Activated CD8-positive, alpha-beta memory T cell treated with anti-CD3 and anti-CD28 coated beads, Interleukin-2, amount 10 ng/mL, durations not matched to agents 7 days and 5 days (primary cell): Measurements from ENCODE around the gene TRNP1. TPM values are rescaled to one million over a fixed set of nuclear protein-coding genes. Genes with fewer than 3 reads are reported as not detected.

Experiments
- ATAC-seq: fragments of 150-1000 bp; cut with Tn5 transposase; one replicate; pipeline ENCODE4 v1.10.0; 2021; ENCODE audit warnings: moderate library complexity
- CTCF ChIA-PET: fragments of 350-600 bp; sonication (Branson Sonifier 250); formaldehyde crosslinking; loops from one replicate; lab custom pipeline; 2021; ENCODE audit warnings: antibody characterized with exemption; lab: Charles Lee
- DNase-seq: peaks from one replicate; pipeline ENCODE4 v3.0.0-alpha.2; 2020
- H3K27ac Mint-ChIP-seq: one replicate; pipeline ENCODE4 v1.8.0; 2021; ENCODE audit warnings: mild to moderate bottlenecking, mixed read lengths
- H3K27me3 Mint-ChIP-seq: one replicate; pipeline ENCODE4 v1.8.0; 2021; ENCODE audit warnings: mixed read lengths
- H3K36me3 Mint-ChIP-seq: one replicate; pipeline ENCODE4 v1.8.0; 2021; ENCODE audit warnings: mild to moderate bottlenecking, mixed read lengths
- H3K4me1 Mint-ChIP-seq: one replicate; pipeline ENCODE4 v1.8.0; 2021; ENCODE audit warnings: mixed read lengths
- H3K4me3 Mint-ChIP-seq: one replicate; pipeline ENCODE4 v1.8.0; 2021; ENCODE audit warnings: mild to moderate bottlenecking, moderate library complexity, mixed read lengths
- H3K9me3 Mint-ChIP-seq: one replicate; pipeline ENCODE4 v1.8.0; 2022; ENCODE audit warnings: low read depth, mixed read lengths
- total RNA-seq, 2 experiments: library from RNA; stranded (reverse); gene quantifications; one replicate each; pipeline ENCODE4 v1.2.3, GENCODE V29; 2021

TRNP1 gene
- total RNA-seq, 2 experiments from 2014 or later, result 0.15 to 0.19 TPM

- DNase-seq, result no peak
- peaks cover 60% of the 10 kb centered on the region for H3K27me3 Mint-ChIP-seq
- no peak for ATAC-seq
- CTCF ChIA-PET, result no interaction called here
- H3K4me3 Mint-ChIP-seq, result no peak overlapping the region
- no peaks in the 10 kb centered on the region for H3K9me3 Mint-ChIP-seq
- H3K4me1 Mint-ChIP-seq, result peaks cover 7% of the 10 kb centered on the region
- H3K27ac Mint-ChIP-seq, result no peak overlapping the region
- peaks cover 2% of the 10 kb centered on the region for H3K36me3 Mint-ChIP-seq
These were observed 34.2 kb upstream of the TRNP1 start for GRCh38 chr1:26959270-26959669.

- H3K27ac Mint-ChIP-seq, result no peak within 1 kb of the TSS
- H3K36me3 Mint-ChIP-seq, result peaks cover 2% of the 10 kb centered on the region
- no peaks in the 10 kb centered on the region for H3K9me3 Mint-ChIP-seq
- peak within 1 kb of the TSS; percentile 56 for H3K4me3 Mint-ChIP-seq
- DNase-seq (no peak), ATAC-seq (peak; percentile 75)
- CTCF ChIA-PET, result no interaction called here
- peaks cover 64% of the 10 kb centered on the region for H3K27me3 Mint-ChIP-seq
- H3K4me1 Mint-ChIP-seq, result peaks cover 7% of the 10 kb centered on the region
These were observed 33.5 kb upstream of the TRNP1 start, which contains the start of gene KDF1 for GRCh38 chr1:26959722-26960624. KDF1 (minus strand) TSS chr1:26960468; CDS start chr1:26952380, 8,088 bp downstream.

GRCh38 chr1:26960625-26960966, 32.9 kb upstream of the TRNP1 start:
- ATAC-seq (no peak), DNase-seq (no peak)
- Mint-ChIP-seq H3K27ac (no peak overlapping the region), H3K4me3 (peak overlapping the region; percentile 56), H3K36me3 (peaks cover 2% of the 10 kb centered on the region), H3K4me1 (peaks cover 7% of the 10 kb centered on the region), H3K27me3 (peaks cover 61% of the 10 kb centered on the region), H3K9me3 (no peaks in the 10 kb centered on the region)
- CTCF ChIA-PET, result no interaction called here

DNA sequence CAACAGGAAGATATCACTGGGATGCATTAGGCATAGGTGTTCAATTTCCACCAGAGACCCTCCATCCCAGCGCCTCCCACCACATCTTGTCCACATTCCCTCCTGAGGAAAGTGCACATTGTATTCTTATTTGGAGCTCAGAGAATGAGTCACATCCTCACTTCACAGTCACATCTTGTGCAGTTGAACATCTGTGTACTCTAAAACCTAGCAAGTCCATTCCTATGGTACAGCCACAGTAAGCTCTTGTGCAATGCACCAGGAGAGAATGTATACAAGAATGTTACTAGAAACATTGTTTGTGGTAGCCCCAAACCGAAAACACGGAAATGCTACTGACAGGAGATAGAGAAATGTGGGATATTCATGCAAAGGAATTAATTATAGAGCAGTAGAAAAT, 31.7 kb upstream of the TRNP1 start:
- H3K4me3 Mint-ChIP-seq, result no peak overlapping the region
- DNase-seq (no peak), ATAC-seq (no peak)
- H3K27me3 Mint-ChIP-seq, result peaks cover 62% of the 10 kb centered on the region
- H3K4me1 Mint-ChIP-seq, result peaks cover 7% of the 10 kb centered on the region
- no peak overlapping the region for H3K27ac Mint-ChIP-seq
- CTCF ChIA-PET, result no interaction called here
- no peaks in the 10 kb centered on the region for H3K36me3 Mint-ChIP-seq
- H3K9me3 Mint-ChIP-seq, result no peaks in the 10 kb centered on the region

DNA sequence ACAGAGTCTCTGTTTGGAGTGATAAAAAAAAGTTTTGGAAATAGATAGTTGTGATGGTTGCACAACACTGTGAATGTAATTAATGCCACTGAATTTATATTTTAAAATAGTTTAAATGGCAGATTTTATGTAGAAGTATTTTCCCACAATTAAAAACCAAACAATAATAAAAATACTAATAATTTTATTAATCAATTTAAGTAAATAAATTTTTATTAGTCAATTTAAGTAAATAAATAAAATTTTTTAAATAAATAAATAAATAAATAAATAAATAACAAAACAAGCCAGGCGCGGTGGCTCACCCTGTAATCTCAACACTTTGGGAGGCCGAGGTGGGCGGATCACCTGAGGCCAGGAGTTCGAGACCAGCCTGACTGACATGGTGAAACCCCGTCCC, 28.3 kb upstream of the TRNP1 start:
- Mint-ChIP-seq H3K27me3 (peaks cover 49% of the 10 kb centered on the region), H3K4me3 (no peak overlapping the region), H3K4me1 (peaks cover 5% of the 10 kb centered on the region), H3K27ac (no peak overlapping the region), H3K36me3 (no peaks in the 10 kb centered on the region), H3K9me3 (no peaks in the 10 kb centered on the region)
- CTCF ChIA-PET, result no interaction called here
- ATAC-seq (no peak), DNase-seq (no peak)

GRCh38 chr1:26965628-26966027, 27.9 kb upstream of the TRNP1 start:
- Mint-ChIP-seq H3K9me3 (no peaks in the 10 kb centered on the region), H3K27ac (no peak overlapping the region), H3K36me3 (no peaks in the 10 kb centered on the region), H3K4me1 (peaks cover 3% of the 10 kb centered on the region), H3K4me3 (no peak overlapping the region), H3K27me3 (peaks cover 45% of the 10 kb centered on the region)
- no peak for DNase-seq
- CTCF ChIA-PET, result interaction anchor here (1.3 kb wide), 1 partner anchor 32 kb away, joined by 5 read pairs; no protein-coding TSS in a partner anchor
- ATAC-seq, result no peak

DNA sequence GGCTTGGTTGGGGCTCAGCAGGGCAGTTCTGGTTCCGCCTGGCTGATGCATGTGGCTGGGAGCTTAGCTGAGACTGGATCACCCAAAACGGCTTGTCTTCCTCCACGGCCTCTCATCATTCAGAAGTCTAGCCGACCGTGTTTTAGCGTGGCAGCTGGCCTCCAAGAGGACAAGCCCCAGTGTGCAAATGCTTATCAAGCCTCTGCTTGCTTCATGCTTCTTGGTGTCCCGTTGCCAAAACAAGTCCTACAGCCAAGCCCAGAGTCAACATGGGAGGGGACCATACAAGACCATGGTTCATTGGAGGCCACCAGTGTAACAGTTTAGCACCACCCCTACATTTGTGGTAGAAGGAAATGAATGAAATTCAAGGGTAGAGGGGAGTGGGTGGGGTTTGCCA, 22.7 kb upstream of the TRNP1 start:
- H3K36me3 Mint-ChIP-seq, result no peaks in the 10 kb centered on the region
- no peaks in the 10 kb centered on the region for H3K9me3 Mint-ChIP-seq
- ATAC-seq (no peak), DNase-seq (no peak)
- no peak overlapping the region for H3K4me3 Mint-ChIP-seq
- H3K27ac Mint-ChIP-seq, result no peak overlapping the region
- H3K27me3 Mint-ChIP-seq, result peaks cover 14% of the 10 kb centered on the region
- H3K4me1 Mint-ChIP-seq, result peaks cover 10% of the 10 kb centered on the region
- CTCF ChIA-PET, result no interaction called here

DNA sequence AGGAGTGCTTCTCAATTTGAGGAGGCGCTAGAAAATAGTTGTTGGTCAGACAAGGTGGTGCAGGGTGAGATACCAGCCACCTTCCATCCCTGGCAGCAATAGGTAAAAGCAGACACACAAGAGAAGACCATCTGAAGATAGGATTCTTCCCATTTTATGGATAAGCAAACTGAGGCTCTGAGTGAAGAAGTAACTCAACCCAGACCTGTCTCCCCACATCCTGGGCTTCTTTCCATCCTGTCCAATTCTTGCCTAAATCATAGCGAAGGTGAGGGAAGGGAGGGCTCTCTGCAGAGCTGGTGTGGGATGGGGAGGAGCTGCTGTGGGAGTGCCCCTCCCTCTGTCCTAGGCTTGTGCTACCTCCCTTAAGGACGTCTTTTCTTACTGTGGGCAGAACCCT, 21.9 kb upstream of the TRNP1 start:
- H3K9me3 Mint-ChIP-seq, result no peaks in the 10 kb centered on the region

GRCh38 chr1:26972390-26972789, 21.1 kb upstream of the TRNP1 start:
- Mint-ChIP-seq H3K4me1 (peaks cover 10% of the 10 kb centered on the region), H3K4me3 (no peak overlapping the region), H3K36me3 (no peaks in the 10 kb centered on the region), H3K9me3 (no peaks in the 10 kb centered on the region), H3K27ac (no peak overlapping the region), H3K27me3 (peaks cover 8% of the 10 kb centered on the region)
- ATAC-seq (no peak), DNase-seq (no peak)
- CTCF ChIA-PET, result no interaction called here

More for the DNA sequence above, 21.9 kb upstream of the TRNP1 start:
- no peak overlapping the region for H3K27ac Mint-ChIP-seq
- CTCF ChIA-PET, result no interaction called here
- peaks cover 10% of the 10 kb centered on the region for H3K4me1 Mint-ChIP-seq
- H3K4me3 Mint-ChIP-seq, result no peak overlapping the region
- DNase-seq (no peak), ATAC-seq (no peak)
- H3K36me3 Mint-ChIP-seq, result no peaks in the 10 kb centered on the region
- peaks cover 11% of the 10 kb centered on the region for H3K27me3 Mint-ChIP-seq

GRCh38 chr1:26972821-26973220, 20.7 kb upstream of the TRNP1 start:
- no peak overlapping the region for H3K27ac Mint-ChIP-seq
- DNase-seq (no peak), ATAC-seq (no peak)
- H3K4me3 Mint-ChIP-seq, result no peak overlapping the region
- no peaks in the 10 kb centered on the region for H3K36me3 Mint-ChIP-seq
- no peaks in the 10 kb centered on the region for H3K9me3 Mint-ChIP-seq
- peaks cover 10% of the 10 kb centered on the region for H3K4me1 Mint-ChIP-seq
- CTCF ChIA-PET, result no interaction called here
- peaks cover 4% of the 10 kb centered on the region for H3K27me3 Mint-ChIP-seq

GRCh38 chr1:26976621-26977510, 16.6 kb upstream of the TRNP1 start:
- H3K36me3 Mint-ChIP-seq, result no peaks in the 10 kb centered on the region
- ATAC-seq (no peak), DNase-seq (no peak)
- no peak overlapping the region for H3K27ac Mint-ChIP-seq
- no peaks in the 10 kb centered on the region for H3K9me3 Mint-ChIP-seq
- no peak overlapping the region for H3K4me3 Mint-ChIP-seq
- H3K27me3 Mint-ChIP-seq, result peaks cover 8% of the 10 kb centered on the region
- CTCF ChIA-PET, result interaction anchor here (1.0 to 1.1 kb wide), 2 partner anchors 10 to 20 kb away, joined by 3 read pairs; no protein-coding TSS in a partner anchor
- H3K4me1 Mint-ChIP-seq, result peaks cover 10% of the 10 kb centered on the region

- no peak overlapping the region for H3K4me3 Mint-ChIP-seq
- no peak overlapping the region for H3K27ac Mint-ChIP-seq
- H3K4me1 Mint-ChIP-seq, result no peaks in the 10 kb centered on the region
- H3K36me3 Mint-ChIP-seq, result no peaks in the 10 kb centered on the region
- no peak for DNase-seq
- ATAC-seq, result no peak
- H3K9me3 Mint-ChIP-seq, result no peaks in the 10 kb centered on the region
- peaks cover 14% of the 10 kb centered on the region for H3K27me3 Mint-ChIP-seq
- CTCF ChIA-PET, result interaction anchor here (1.2 kb wide), 1 partner anchor 12 kb away, joined by 3 read pairs; no protein-coding TSS in a partner anchor
These were observed 14.6 kb upstream of the TRNP1 start for GRCh38 chr1:26978901-26979300.

DNA sequence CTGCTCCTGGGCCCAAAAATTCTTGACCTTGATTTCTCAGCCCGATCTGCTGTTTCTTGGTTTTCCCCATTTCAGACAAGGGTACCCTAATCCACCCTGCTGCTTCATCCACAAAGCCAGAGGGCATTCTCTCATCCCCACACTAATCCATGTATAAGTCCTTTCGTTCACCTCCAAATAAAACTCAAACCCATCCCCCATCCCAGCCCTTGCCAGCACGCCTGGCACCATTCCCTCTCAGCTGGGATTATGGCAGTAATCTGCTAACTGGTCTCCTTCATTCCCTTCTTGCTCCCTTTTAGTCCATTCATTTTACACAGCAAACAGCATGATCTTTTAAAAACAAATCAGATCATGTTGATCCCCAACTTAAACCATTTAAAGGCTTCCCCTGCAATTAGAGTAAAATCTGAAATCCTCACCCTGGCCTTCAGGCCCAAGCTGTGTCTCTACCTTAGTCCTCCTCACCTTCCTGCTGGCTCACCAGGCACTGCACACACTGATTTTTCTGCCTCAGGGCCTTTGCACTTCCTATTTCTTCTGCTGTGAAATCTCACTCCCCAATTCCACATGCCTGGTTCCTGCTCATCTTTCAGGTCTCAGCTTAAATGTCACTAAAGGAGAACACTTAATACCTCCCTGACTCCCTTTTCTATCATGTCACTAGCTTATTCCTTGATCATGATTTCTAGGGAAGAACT, 12.2 kb upstream of the TRNP1 start:
- H3K27me3 Mint-ChIP-seq, result peaks cover 33% of the 10 kb centered on the region

More for the DNA sequence above, 12.2 kb upstream of the TRNP1 start:
- H3K27ac Mint-ChIP-seq, result no peak overlapping the region
- ATAC-seq (no peak), DNase-seq (no peak)
- no peaks in the 10 kb centered on the region for H3K36me3 Mint-ChIP-seq
- H3K4me1 Mint-ChIP-seq, result no peaks in the 10 kb centered on the region
- H3K4me3 Mint-ChIP-seq, result no peak overlapping the region
- no peaks in the 10 kb centered on the region for H3K9me3 Mint-ChIP-seq
- CTCF ChIA-PET, result interaction anchor here (0.6 to 1.4 kb wide), 2 partner anchors 15 to 17 kb away, joined by 3 to 5 read pairs; no protein-coding TSS in a partner anchor
